ENCODE results near the gene DRAXIN.

DRAXIN gene

GRCh38 chr1:11654939-11655808 is 36.3 kb upstream of the DRAXIN start:
- no peak for DNase-seq (ENCODE audit: low read depth)
- H3K4me3 ChIP-seq (ENCODE audit: low read depth, low read length) = peak overlapping the region; percentile 67
- no peak for TF ChIP-seq CTCF (IDR thresholded peaks at IDR 0.05; ENCODE audit: control insufficient read depth, extremely low read depth, insufficient read depth)

GRCh38 chr1:11657654-11658053 is 33.9 kb upstream of the DRAXIN start:
- no peak overlapping the region for H3K4me3 ChIP-seq (ENCODE audit: low read depth, low read length)
- no peak for TF ChIP-seq CTCF (IDR thresholded peaks at IDR 0.05; ENCODE audit: control insufficient read depth, extremely low read depth, insufficient read depth)
- no peak for DNase-seq (ENCODE audit: low read depth)

- no peak overlapping the region for H3K4me3 ChIP-seq (ENCODE audit: low read depth, low read length)
- DNase-seq (ENCODE audit: low read depth) = no peak
- TF ChIP-seq CTCF (IDR thresholded peaks at IDR 0.05; ENCODE audit: control insufficient read depth, extremely low read depth, insufficient read depth) = no peak
Measured at GRCh38 chr1:11658542-11658941, 33.0 kb upstream of the DRAXIN start.

- no peak for TF ChIP-seq CTCF (IDR thresholded peaks at IDR 0.05; ENCODE audit: control insufficient read depth, extremely low read depth, insufficient read depth)
- no peak for DNase-seq (ENCODE audit: low read depth)
- no peak overlapping the region for H3K4me3 ChIP-seq (ENCODE audit: low read depth, low read length)
Measured at GRCh38 chr1:11659748-11660147, 31.8 kb upstream of the DRAXIN start.

- DNase-seq (ENCODE audit: low read depth) = no peak
- TF ChIP-seq CTCF (IDR thresholded peaks at IDR 0.05; ENCODE audit: control insufficient read depth, extremely low read depth, insufficient read depth) = no peak
- no peak overlapping the region for H3K4me3 ChIP-seq (ENCODE audit: low read depth, low read length)
Measured at GRCh38 chr1:11661103-11661502, 30.4 kb upstream of the DRAXIN start.

GRCh38 chr1:11664336-11665065 is 27.0 kb upstream of the DRAXIN start:
- DNase-seq (ENCODE audit: low read depth) = no peak
- peak overlapping the region; percentile 49 for H3K4me3 ChIP-seq (ENCODE audit: low read depth, low read length)

More at GRCh38 chr1:11664336-11665065, 27.0 kb upstream of the DRAXIN start:
- TF ChIP-seq CTCF (IDR thresholded peaks at IDR 0.05; ENCODE audit: control insufficient read depth, extremely low read depth, insufficient read depth) = no peak
